Measurements from ENCODE around the gene NRSN2. TPM values are rescaled to one million over a fixed set of nuclear protein-coding genes. Genes with fewer than 3 reads are reported as not detected.
"Not testable (repeated sequence)": the region's sequence is repeated elsewhere in the genome, so short reads cannot be mapped to it uniquely, and the experiment has no call there.

The NRSN2 gene
- total RNA-seq, 1 experiment from 2014 or later = 28.3 TPM

DNA sequence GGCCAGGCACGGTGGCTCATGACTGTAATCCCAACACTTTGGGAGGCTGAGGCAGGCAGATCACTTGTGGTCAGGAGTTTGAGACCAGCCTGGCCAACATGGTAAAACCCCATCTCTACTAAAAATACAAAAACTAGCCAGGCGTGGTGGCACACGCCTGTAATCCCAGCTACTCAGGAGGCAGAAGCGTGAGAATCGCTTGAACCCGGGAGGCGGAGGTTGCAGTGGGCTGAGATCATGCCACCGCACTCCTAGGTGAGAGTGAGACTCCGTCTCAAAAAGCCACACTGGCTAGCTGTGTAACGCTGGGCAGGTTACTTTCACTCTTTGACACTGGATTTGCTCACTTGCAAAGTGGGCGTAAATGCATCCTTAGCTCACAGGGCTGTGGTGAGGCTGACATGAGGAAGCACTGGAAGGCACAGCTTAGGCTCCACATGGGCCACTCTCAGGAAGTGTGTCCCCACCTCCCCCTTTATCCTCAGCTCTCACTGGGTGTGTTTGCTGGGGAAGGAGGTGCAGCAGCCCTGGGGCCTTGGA lies 25.7 kb downstream of the NRSN2 start:
- not testable (repeated sequence) for H3K9me3 ChIP-seq (ENCODE audit: low read length); H3K27ac ChIP-seq (ENCODE audit: low read length); H3K79me2 ChIP-seq (ENCODE audit: low read length); H3K4me2 ChIP-seq (ENCODE audit: low read depth, low read length, poor library complexity, severe bottlenecking); H3K4me1 ChIP-seq (ENCODE audit: low read length); H4K20me1 ChIP-seq (ENCODE audit: insufficient read depth, low read depth, low read length); H3K4me3 ChIP-seq (ENCODE audit: low read length); H3K9ac ChIP-seq (ENCODE audit: low read length); H2AFZ ChIP-seq (ENCODE audit: low read length); H3K9me2 ChIP-seq (replicated peaks; ENCODE audit: insufficient read depth, low read length); DNase-seq; H3K36me3 ChIP-seq (ENCODE audit: insufficient read depth, low read length); H3K27me3 ChIP-seq (ENCODE audit: low read length)

DNA sequence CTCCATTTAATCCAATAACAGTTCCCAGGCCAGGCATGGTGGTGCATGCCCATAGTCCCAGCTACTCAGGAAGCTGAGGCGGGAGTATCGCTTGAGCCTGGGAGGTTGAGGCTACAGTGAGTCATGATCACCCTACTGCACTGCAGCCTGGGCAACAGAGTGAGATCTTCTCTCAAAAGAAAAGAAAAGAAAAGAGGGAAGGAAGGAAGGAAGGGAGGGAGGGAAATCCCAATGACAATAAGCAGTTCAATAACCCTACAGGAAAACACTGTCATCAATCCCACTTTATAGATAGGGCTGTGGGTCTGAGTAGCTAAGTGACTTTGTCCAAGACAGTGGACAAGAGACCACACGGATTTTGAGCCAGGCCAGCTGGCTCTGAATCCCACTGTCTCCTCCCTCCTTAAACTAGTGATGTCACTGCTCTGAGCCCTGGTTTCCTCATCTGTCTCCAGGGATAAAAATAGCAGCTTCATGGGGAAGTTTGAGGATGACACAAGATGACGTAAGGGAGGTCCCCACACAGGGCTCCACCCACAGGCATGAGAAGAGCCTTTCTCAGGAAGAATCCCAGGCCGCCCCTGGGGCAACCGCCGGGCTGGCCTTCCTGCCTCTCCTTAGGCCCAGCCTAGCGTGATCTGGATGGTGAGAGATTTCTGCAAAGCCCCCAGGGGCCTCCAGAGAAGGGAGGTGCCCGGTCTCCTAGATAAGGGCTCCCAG lies 26.4 kb downstream of the NRSN2 start:
- Histone ChIP-seq H3K36me3 (ENCODE audit: insufficient read depth, low read length) (no peaks in the 10 kb centered on the region), H3K4me1 (ENCODE audit: low read length) (peaks cover 2% of the 10 kb centered on the region; the same call in 1 of the 2 replicates), H4K20me1 (ENCODE audit: insufficient read depth, low read depth, low read length) (no peaks in the 10 kb centered on the region), H3K27me3 (ENCODE audit: low read length) (no peaks in the 10 kb centered on the region), H3K9me2 (replicated peaks; ENCODE audit: insufficient read depth, low read length) (no peaks in the 10 kb centered on the region), H3K27ac (ENCODE audit: low read length) (no peak overlapping the region), H3K4me2 (ENCODE audit: low read depth, low read length, poor library complexity, severe bottlenecking) (no peak overlapping the region), H3K9ac (ENCODE audit: low read length) (no peak overlapping the region), H2AFZ (ENCODE audit: low read length) (no peak overlapping the region), H3K9me3 (ENCODE audit: low read length) (no peaks in the 10 kb centered on the region), H3K4me3 (ENCODE audit: low read length) (no peak overlapping the region), H3K79me2 (ENCODE audit: low read length) (no peaks in the 10 kb centered on the region)
- no peak for DNase-seq

DNA sequence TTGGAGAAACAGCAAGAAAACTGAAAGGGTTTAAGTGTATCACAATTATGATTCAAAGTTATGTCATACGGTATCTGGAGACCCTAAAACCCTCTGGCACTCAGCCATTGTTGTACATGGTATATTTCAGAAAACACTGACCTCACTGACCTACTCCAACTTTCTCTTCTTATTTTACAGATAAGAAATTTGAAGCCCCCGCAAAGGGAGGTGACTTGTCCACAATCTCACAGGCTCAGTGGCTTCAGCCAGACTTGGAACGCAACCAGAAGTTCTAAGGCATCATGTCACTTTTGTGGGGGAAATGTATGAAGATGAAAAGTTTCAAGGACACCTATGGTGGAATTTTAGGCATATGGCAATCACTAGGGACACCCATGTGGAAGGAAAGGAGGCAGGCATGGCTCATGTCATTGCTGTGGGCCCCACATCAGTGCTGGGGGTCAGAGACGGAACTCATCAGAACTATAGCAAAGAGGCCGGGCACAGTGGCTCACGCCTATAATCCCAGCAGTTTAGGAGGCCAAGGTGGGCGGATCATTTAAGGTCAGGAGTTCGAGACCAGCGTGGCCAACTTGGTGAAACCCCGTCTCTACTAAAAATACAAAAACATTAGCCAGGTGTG lies 28.5 kb downstream of the NRSN2 start:
- no peak for DNase-seq
- no peaks in the 10 kb centered on the region for H3K79me2 ChIP-seq (ENCODE audit: low read length)
- H3K27ac ChIP-seq (ENCODE audit: low read length) = no peak overlapping the region
- H3K9me2 ChIP-seq (replicated peaks; ENCODE audit: insufficient read depth, low read length) = no peaks in the 10 kb centered on the region
- H4K20me1 ChIP-seq (ENCODE audit: insufficient read depth, low read depth, low read length) = no peaks in the 10 kb centered on the region
- H3K36me3 ChIP-seq (ENCODE audit: insufficient read depth, low read length) = no peaks in the 10 kb centered on the region
- H3K4me2 ChIP-seq (ENCODE audit: low read depth, low read length, poor library complexity, severe bottlenecking) = no peak overlapping the region
- H3K4me3 ChIP-seq (ENCODE audit: low read length) = no peak overlapping the region
- H3K4me1 ChIP-seq (ENCODE audit: low read length) = peaks cover 10% of the 10 kb centered on the region
- no peak overlapping the region for H3K9ac ChIP-seq (ENCODE audit: low read length)
- no peaks in the 10 kb centered on the region for H3K27me3 ChIP-seq (ENCODE audit: low read length)
- no peaks in the 10 kb centered on the region for H3K9me3 ChIP-seq (ENCODE audit: low read length)
- H2AFZ ChIP-seq (ENCODE audit: low read length) = no peak overlapping the region

DNA sequence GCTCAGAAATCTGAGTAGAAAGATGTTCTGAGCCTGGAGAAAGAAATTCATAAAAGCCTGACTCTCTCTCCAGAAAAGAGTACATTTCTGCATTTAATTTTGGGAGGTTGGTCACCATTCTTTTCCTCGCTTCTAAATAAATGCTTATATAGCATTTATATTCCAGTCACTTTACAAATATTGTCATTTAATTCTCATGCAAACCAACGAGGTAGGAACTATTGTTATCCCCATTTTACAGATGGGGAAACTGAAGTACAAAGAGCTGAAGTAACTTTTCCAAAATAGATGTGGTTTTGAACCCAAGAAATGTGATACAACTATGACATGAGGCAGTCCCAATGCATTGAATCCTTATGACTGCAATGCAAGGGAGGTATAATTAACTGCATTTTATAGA lies 29.2 kb downstream of the NRSN2 start:
- no peaks in the 10 kb centered on the region for H3K36me3 ChIP-seq (ENCODE audit: insufficient read depth, low read length)
- H3K4me1 ChIP-seq (ENCODE audit: low read length) = peaks cover 10% of the 10 kb centered on the region
- no peak overlapping the region for H3K4me3 ChIP-seq (ENCODE audit: low read length)
- no peaks in the 10 kb centered on the region for H3K27me3 ChIP-seq (ENCODE audit: low read length)
- H3K4me2 ChIP-seq (ENCODE audit: low read depth, low read length, poor library complexity, severe bottlenecking) = no peak overlapping the region
- H3K9me2 ChIP-seq (replicated peaks; ENCODE audit: insufficient read depth, low read length) = no peaks in the 10 kb centered on the region
- peaks cover 1% of the 10 kb centered on the region for H3K79me2 ChIP-seq (ENCODE audit: low read length)
- no peak overlapping the region for H3K27ac ChIP-seq (ENCODE audit: low read length)
- H4K20me1 ChIP-seq (ENCODE audit: insufficient read depth, low read depth, low read length) = no peaks in the 10 kb centered on the region
- H3K9ac ChIP-seq (ENCODE audit: low read length) = no peak overlapping the region
- H3K9me3 ChIP-seq (ENCODE audit: low read length) = no peaks in the 10 kb centered on the region
- DNase-seq = no peak
- no peak overlapping the region for H2AFZ ChIP-seq (ENCODE audit: low read length)

DNA sequence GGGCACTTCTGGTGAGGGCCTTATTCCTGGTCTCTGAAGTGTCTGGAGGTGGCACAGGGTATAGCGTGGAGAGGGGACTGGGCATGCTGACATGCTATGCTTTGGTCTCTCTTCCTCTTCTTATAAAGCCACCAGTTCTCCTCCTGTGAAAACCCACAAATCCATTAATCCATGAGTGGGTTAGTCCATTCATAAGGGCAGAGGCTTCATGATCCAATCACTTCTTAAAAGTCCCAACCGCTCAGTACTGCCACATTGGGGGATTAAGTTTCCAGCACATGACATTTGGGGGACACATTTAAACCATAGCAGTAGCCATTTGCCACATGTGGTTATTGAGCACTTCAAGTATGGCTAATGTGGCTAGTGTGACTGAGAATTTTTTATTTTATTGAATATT lies 29.8 kb downstream of the NRSN2 start:
- H3K9ac ChIP-seq (ENCODE audit: low read length) = no peak overlapping the region
- no peaks in the 10 kb centered on the region for H3K9me2 ChIP-seq (replicated peaks; ENCODE audit: insufficient read depth, low read length)
- H3K4me1 ChIP-seq (ENCODE audit: low read length) = peaks cover 10% of the 10 kb centered on the region
- no peak overlapping the region for H2AFZ ChIP-seq (ENCODE audit: low read length)
- no peaks in the 10 kb centered on the region for H4K20me1 ChIP-seq (ENCODE audit: insufficient read depth, low read depth, low read length)
- H3K9me3 ChIP-seq (ENCODE audit: low read length) = no peaks in the 10 kb centered on the region
- H3K36me3 ChIP-seq (ENCODE audit: insufficient read depth, low read length) = no peaks in the 10 kb centered on the region
- no peaks in the 10 kb centered on the region for H3K27me3 ChIP-seq (ENCODE audit: low read length)
- H3K79me2 ChIP-seq (ENCODE audit: low read length) = peaks cover 8% of the 10 kb centered on the region
- no peak overlapping the region for H3K4me2 ChIP-seq (ENCODE audit: low read depth, low read length, poor library complexity, severe bottlenecking)
- no peak for DNase-seq
- H3K4me3 ChIP-seq (ENCODE audit: low read length) = no peak overlapping the region
- H3K27ac ChIP-seq (ENCODE audit: low read length) = no peak overlapping the region

DNA sequence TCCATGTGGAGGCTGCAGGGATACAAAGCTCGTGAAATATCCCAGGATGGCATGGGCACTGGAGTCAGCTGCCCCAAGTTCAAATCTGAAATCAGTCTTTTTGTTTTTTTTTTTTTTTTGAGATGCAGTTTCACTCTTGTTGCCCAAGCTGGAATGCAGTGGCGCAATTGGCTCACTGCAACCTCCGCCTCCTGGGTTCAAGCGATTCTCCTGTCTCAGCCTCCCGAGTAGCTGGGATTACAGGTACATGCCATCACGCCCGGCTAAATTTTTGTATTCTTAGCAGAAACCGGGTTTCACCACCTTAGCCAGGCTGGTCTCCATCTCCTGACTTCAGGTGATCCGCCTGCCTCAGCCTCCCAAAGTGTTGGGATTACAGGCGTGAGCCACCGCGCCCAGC lies 30.7 kb downstream of the NRSN2 start:
- H3K4me2 ChIP-seq (ENCODE audit: low read depth, low read length, poor library complexity, severe bottlenecking); H3K9ac ChIP-seq (ENCODE audit: low read length): not testable (repeated sequence)

DNA sequence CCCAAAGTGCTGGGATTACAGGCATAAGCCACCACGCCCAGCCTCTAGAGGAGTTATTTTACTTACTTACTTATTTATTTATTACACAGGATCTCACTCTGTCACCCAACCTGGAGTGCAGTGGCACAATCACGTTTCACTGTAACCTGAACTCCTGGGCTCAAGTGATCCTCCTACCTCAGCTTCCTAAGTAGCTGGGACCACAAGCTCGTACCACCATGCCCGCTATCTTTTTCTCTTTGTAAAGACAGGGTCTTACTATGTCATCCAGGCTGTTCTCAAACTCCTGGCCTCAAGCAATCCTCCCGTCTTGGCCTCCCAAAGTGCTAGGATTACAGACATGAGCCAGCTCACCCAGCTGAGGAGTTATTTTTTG lies 32.0 kb downstream of the NRSN2 start:
- H3K9me3 ChIP-seq (ENCODE audit: low read length) = no peaks in the 10 kb centered on the region
- no peak for DNase-seq
- no peak overlapping the region for H3K9ac ChIP-seq (ENCODE audit: low read length)
- no peak overlapping the region for H3K4me2 ChIP-seq (ENCODE audit: low read depth, low read length, poor library complexity, severe bottlenecking)
- peaks cover 11% of the 10 kb centered on the region; the same call in 1 of the 2 replicates for H3K36me3 ChIP-seq (ENCODE audit: insufficient read depth, low read length)
- no peaks in the 10 kb centered on the region for H3K9me2 ChIP-seq (replicated peaks; ENCODE audit: insufficient read depth, low read length)
- H2AFZ ChIP-seq (ENCODE audit: low read length) = no peak overlapping the region
- H4K20me1 ChIP-seq (ENCODE audit: insufficient read depth, low read depth, low read length) = peaks cover 18% of the 10 kb centered on the region
- H3K27ac ChIP-seq (ENCODE audit: low read length) = no peak overlapping the region
- no peaks in the 10 kb centered on the region for H3K27me3 ChIP-seq (ENCODE audit: low read length)
- H3K4me1 ChIP-seq (ENCODE audit: low read length) = peaks cover 24% of the 10 kb centered on the region
- no peak overlapping the region for H3K4me3 ChIP-seq (ENCODE audit: low read length)
- H3K79me2 ChIP-seq (ENCODE audit: low read length) = peaks cover 28% of the 10 kb centered on the region

More for the DNA sequence above, 30.7 kb downstream of the NRSN2 start:
- not testable (repeated sequence) for H4K20me1 ChIP-seq (ENCODE audit: insufficient read depth, low read depth, low read length); H3K36me3 ChIP-seq (ENCODE audit: insufficient read depth, low read length); H2AFZ ChIP-seq (ENCODE audit: low read length); H3K27me3 ChIP-seq (ENCODE audit: low read length); DNase-seq; H3K4me3 ChIP-seq (ENCODE audit: low read length); H3K9me2 ChIP-seq (replicated peaks; ENCODE audit: insufficient read depth, low read length); H3K9me3 ChIP-seq (ENCODE audit: low read length); H3K27ac ChIP-seq (ENCODE audit: low read length)
- peaks cover 16% of the 10 kb centered on the region for H3K4me1 ChIP-seq (ENCODE audit: low read length)
- peaks cover 14% of the 10 kb centered on the region for H3K79me2 ChIP-seq (ENCODE audit: low read length)

DNA sequence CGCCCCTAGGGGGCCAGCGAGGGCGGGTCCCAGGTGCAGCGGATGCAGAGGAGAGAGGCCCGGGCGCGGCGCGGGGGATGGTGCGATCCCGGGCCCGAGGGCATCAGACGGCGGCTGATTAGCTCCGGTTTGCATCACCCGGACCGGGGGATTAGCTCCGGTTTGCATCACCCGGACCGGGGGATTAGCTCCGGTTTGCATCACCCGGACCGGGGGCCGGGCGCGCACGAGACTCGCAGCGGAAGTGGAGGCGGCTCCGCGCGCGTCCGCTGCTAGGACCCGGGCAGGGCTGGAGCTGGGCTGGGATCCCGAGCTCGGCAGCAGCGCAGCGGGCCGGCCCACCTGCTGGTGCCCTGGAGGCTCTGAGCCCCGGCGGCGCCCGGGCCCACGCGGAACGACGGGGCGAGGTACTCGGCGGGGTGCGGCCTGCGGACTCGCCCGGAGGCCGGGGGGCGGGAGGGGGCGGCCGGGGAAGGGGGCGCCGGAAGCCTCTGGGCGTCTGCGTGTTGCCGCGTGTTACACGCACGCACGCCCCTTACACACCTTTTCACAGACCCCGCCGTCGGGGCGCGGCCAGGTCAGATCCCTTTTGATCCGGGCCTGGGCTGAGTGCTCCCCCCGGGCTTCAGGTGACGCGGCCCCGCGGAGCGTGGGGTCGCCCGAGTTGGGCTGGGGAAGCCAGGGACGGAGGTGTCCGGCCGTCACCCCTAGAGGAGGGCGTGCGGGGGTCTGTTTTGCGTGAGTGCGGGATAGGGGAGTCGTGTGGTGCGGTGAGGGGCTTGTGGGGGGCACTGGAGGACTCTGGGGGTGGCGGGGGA lies 34.1 kb downstream of the NRSN2 start:
- Histone ChIP-seq H3K4me1 (ENCODE audit: low read length) (peaks cover 24% of the 10 kb centered on the region), H3K36me3 (ENCODE audit: insufficient read depth, low read length) (peaks cover 24% of the 10 kb centered on the region), H3K4me3 (ENCODE audit: low read length) (peak overlapping the region; percentile 98), H3K9ac (ENCODE audit: low read length) (peak overlapping the region; percentile 100), H3K9me3 (ENCODE audit: low read length) (no peaks in the 10 kb centered on the region), H3K9me2 (replicated peaks; ENCODE audit: insufficient read depth, low read length) (no peaks in the 10 kb centered on the region), H3K4me2 (ENCODE audit: low read depth, low read length, poor library complexity, severe bottlenecking) (peak overlapping the region; percentile 55), H3K27me3 (ENCODE audit: low read length) (no peaks in the 10 kb centered on the region), H3K27ac (ENCODE audit: low read length) (peak overlapping the region; percentile 97), H4K20me1 (ENCODE audit: insufficient read depth, low read depth, low read length) (peaks cover 18% of the 10 kb centered on the region), H2AFZ (ENCODE audit: low read length) (peak overlapping the region; percentile 54; the same call in 1 of the 2 replicates), H3K79me2 (ENCODE audit: low read length) (peaks cover 47% of the 10 kb centered on the region)
- DNase-seq = peak; percentile 96
